CD4-positive, alpha-beta memory T cell (primary cell): ENCODE results near the gene ARHGEF37. TPM values are rescaled to one million over a fixed set of nuclear protein-coding genes. Genes with fewer than 3 reads are reported as not detected.
"Not testable (repeated sequence)": the region's sequence is repeated elsewhere in the genome, so short reads cannot be mapped to it uniquely, and the experiment has no call there.

Experiments
- CTCF ChIA-PET: fragments of 350-600 bp; sonication (Branson Sonifier 250); formaldehyde crosslinking; loops from one replicate; lab custom pipeline; 2021; ENCODE audit warnings: inconsistent platforms; ENCODE audit not compliant: partially characterized antibody; lab: Charles Lee
- POLR2A ChIA-PET: fragments of 350-600 bp; sonication (Branson Sonifier 250); formaldehyde crosslinking; loops from one replicate; lab custom pipeline; 2021; ENCODE audit not compliant: partially characterized antibody; lab: Charles Lee
- DNase-seq, 5 donors: peaks; one replicate each; pipeline versions ENCODE4 v3.0.0 to v3.0.0-alpha.2; 2020 to 2022; ENCODE audit warnings: mixed read lengths in 1 of 5
- H3K27ac ChIP-seq: one replicate; pipeline ENCODE4 v1.7.0; 2013; ENCODE audit warnings: low read depth, low read length
- H3K27me3 ChIP-seq: 2 replicates; pipeline ENCODE4 v1.7.0; 2013; ENCODE audit warnings: mild to moderate bottlenecking, low read length, moderate library complexity; ENCODE audit not compliant: insufficient read depth
- H3K36me3 ChIP-seq: 2 replicates; pipeline ENCODE4 v1.7.0; 2013; ENCODE audit warnings: mild to moderate bottlenecking, low read length, moderate library complexity; ENCODE audit not compliant: insufficient read depth
- H3K4me1 ChIP-seq: 2 replicates; pipeline ENCODE4 v1.7.0; 2013; ENCODE audit warnings: mild to moderate bottlenecking, low read length, moderate library complexity; ENCODE audit not compliant: insufficient read depth
- H3K4me3 ChIP-seq, 2 donors: one replicate each; pipeline ENCODE4 v1.7.0; 2013; ENCODE audit warnings: low read length in 2 of 2, mild to moderate bottlenecking in 1 of 2
- H3K9me3 ChIP-seq, 2 donors: one replicate each; pipeline ENCODE4 v1.7.0; 2013; ENCODE audit warnings: low read length in 2 of 2, control low read depth in 1 of 2; ENCODE audit not compliant: control insufficient read depth in 1 of 2
- H3K27ac Mint-ChIP-seq, 7 donors: one replicate each; pipeline ENCODE4 v1.8.0; 2020 to 2021; ENCODE audit warnings: mixed read lengths in 7 of 7, mild to moderate bottlenecking in 6 of 7, inconsistent platforms in 3 of 7, moderate library complexity in 3 of 7
- H3K27me3 Mint-ChIP-seq, 2 donors: one replicate each; pipeline ENCODE4 v1.8.0; 2020 to 2021; ENCODE audit warnings: mixed read lengths in 2 of 2
- H3K36me3 Mint-ChIP-seq, 2 donors: one replicate each; pipeline ENCODE4 v1.8.0; 2020 to 2021; ENCODE audit warnings: mixed read lengths in 2 of 2, inconsistent platforms in 1 of 2, mild to moderate bottlenecking in 1 of 2
- H3K4me1 Mint-ChIP-seq, 4 donors: one replicate each; pipeline ENCODE4 v1.8.0; 2020 to 2021; ENCODE audit warnings: mixed read lengths in 4 of 4, mild to moderate bottlenecking in 1 of 4
- H3K4me3 Mint-ChIP-seq, 8 donors: one replicate each; pipeline ENCODE4 v1.8.0; 2020 to 2021; ENCODE audit warnings: mixed read lengths in 8 of 8, mild to moderate bottlenecking in 7 of 8, moderate library complexity in 6 of 8, inconsistent platforms in 3 of 8
- H3K9me3 Mint-ChIP-seq, 8 donors: one replicate each; pipeline ENCODE4 v1.8.0; 2020 to 2021; ENCODE audit warnings: mixed read lengths in 8 of 8, mild to moderate bottlenecking in 5 of 8, inconsistent platforms in 3 of 8, moderate library complexity in 1 of 8
- intact Hi-C: fragments of 100-400 bp; cut with micrococcal nuclease; formaldehyde crosslinking; loops from one replicate; pipeline ENCODE4 v1.15.1; 2023
- polyA plus RNA-seq, 2 donors: library from polyadenylated mRNA; unstranded; fragments of 300-500 nt; fragmentation: Illumina TruSeq; gene quantifications; one replicate each; pipeline ENCODE4 v1.2.3, GENCODE V29; 2021
- total RNA-seq, 2 experiments: library from RNA; stranded (reverse); gene quantifications; one replicate each; pipeline ENCODE4 v1.2.3, GENCODE V29; 2021

The ARHGEF37 gene
- total RNA-seq (1 to 10 TPM in 1 of 2 experiments, under 1 TPM in 1; 0.96 to 1.3 TPM), polyA plus RNA-seq (not detected)

GRCh38 chr5:149581192-149581861 lies at the start of gene ARHGEF37:
Gene ARHGEF37, plus strand, starts transcription at chr5:149581498. Its CDS starts 16,272 bp downstream, at chr5:149597770.
- Mint-ChIP-seq H3K36me3 (no peaks in the 10 kb centered on the region), H3K9me3 (no peaks in the 10 kb centered on the region), H3K27ac (peak within 1 kb of the TSS in 3 of 7 donors; percentile 25 to 68 (median 29)), H3K4me1 (peaks cover 0 to 15% (median 10%) of the 10 kb centered on the region in 4 donors), H3K4me3 (peak within 1 kb of the TSS; percentile 74 to 88 (median 82)), H3K27me3 (peaks cover 2 to 4% of the 10 kb centered on the region in 2 donors)
- DNase-seq, result peak; percentile 13 to 36 (median 24)
- POLR2A ChIA-PET, result interaction anchor here (0.6 to 1.2 kb wide), 2 partner anchors 10 to 30 kb away, joined by 4 to 5 read pairs; partner anchors contain the start of gene CSNK1A1
- H3K9me3 ChIP-seq, result no peaks in the 10 kb centered on the region
- CTCF ChIA-PET, result interaction anchor here (0.5 to 1.0 kb wide), 2 partner anchors 56 to 196 kb away, joined by 3 read pairs; no protein-coding TSS in a partner anchor
- intact Hi-C loops, result no loop called here
- no peaks in the 10 kb centered on the region for H3K27me3 ChIP-seq
- H3K4me3 ChIP-seq, result peak within 1 kb of the TSS in 1 of 2 donors; percentile 55
- H3K4me1 ChIP-seq, result peaks cover 13% of the 10 kb centered on the region
- no peak within 1 kb of the TSS for H3K27ac ChIP-seq
- no peaks in the 10 kb centered on the region for H3K36me3 ChIP-seq

GRCh38 chr5:149532413-149532812 lies 48.9 kb upstream of the ARHGEF37 start:
- H3K4me1 Mint-ChIP-seq, result peaks cover 60 to 90% (median 78%) of the 10 kb centered on the region in 4 donors
- peaks cover 21 to 36% of the 10 kb centered on the region in 2 donors for H3K36me3 Mint-ChIP-seq
- H3K4me3 Mint-ChIP-seq, result peak overlapping the region in 3 of 8 donors; percentile 6 to 43 (median 15)
- Histone ChIP-seq H3K36me3 (no peaks in the 10 kb centered on the region), H3K4me3 (no peak overlapping the region), H3K27ac (no peak overlapping the region), H3K27me3 (no peaks in the 10 kb centered on the region), H3K4me1 (peaks cover 90% of the 10 kb centered on the region), H3K9me3 (no peaks in the 10 kb centered on the region)
- CTCF ChIA-PET, result no interaction called here
- H3K27me3 Mint-ChIP-seq, result no peaks in the 10 kb centered on the region
- H3K9me3 Mint-ChIP-seq, result peaks cover 0 to 2% (median 0%) of the 10 kb centered on the region in 8 donors
- intact Hi-C loops, result no loop called here
- DNase-seq, result no peak
- peak overlapping the region in 1 of 7 donors; percentile 23 for H3K27ac Mint-ChIP-seq
- POLR2A ChIA-PET, result no interaction called here

- peaks cover 79% of the 10 kb centered on the region for H3K4me1 ChIP-seq
- H3K27me3 ChIP-seq, POLR2A ChIA-PET, H3K9me3 Mint-ChIP-seq, H3K36me3 ChIP-seq, intact Hi-C loops, DNase-seq, H3K4me3 ChIP-seq, H3K27me3 Mint-ChIP-seq, H3K27ac ChIP-seq, H3K9me3 ChIP-seq: not testable (repeated sequence)
- peak overlapping the region in 2 of 8 donors; percentile 28 to 30 for H3K4me3 Mint-ChIP-seq
- CTCF ChIA-PET, result interaction anchor here (0.6 to 1.7 kb wide), 3 partner anchors 9 to 168 kb away, joined by 3 to 6 read pairs (median 4); no protein-coding TSS in a partner anchor
- H3K36me3 Mint-ChIP-seq, result peaks cover 30 to 53% of the 10 kb centered on the region in 2 donors
- peaks cover 49 to 85% (median 68%) of the 10 kb centered on the region in 4 donors for H3K4me1 Mint-ChIP-seq
- peak overlapping the region in 3 of 7 donors; percentile 1 to 79 (median 22) for H3K27ac Mint-ChIP-seq
Observed at GRCh38 chr5:149535787-149536186, 45.5 kb upstream of the ARHGEF37 start.

- H3K4me1 Mint-ChIP-seq, result peaks cover 50 to 85% (median 66%) of the 10 kb centered on the region in 4 donors
- CTCF ChIA-PET, result interaction anchor here (1.1 to 2.0 kb wide), 3 partner anchors 12 to 104 kb away, joined by 3 to 5 read pairs (median 3); no protein-coding TSS in a partner anchor
- peaks cover 35 to 52% of the 10 kb centered on the region in 2 donors for H3K36me3 Mint-ChIP-seq
Observed at GRCh38 chr5:149537374-149537975, 43.8 kb upstream of the ARHGEF37 start.

GRCh38 chr5:149540089-149540488 lies 41.2 kb upstream of the ARHGEF37 start:
- CTCF ChIA-PET, result interaction anchor here (1.0 to 1.6 kb wide), 2 partner anchors 12 to 157 kb away, joined by 3 to 4 read pairs; no protein-coding TSS in a partner anchor

More at GRCh38 chr5:149537374-149537975, 43.8 kb upstream of the ARHGEF37 start:
- Histone ChIP-seq H3K36me3 (no peaks in the 10 kb centered on the region), H3K4me1 (peaks cover 80% of the 10 kb centered on the region), H3K9me3 (no peaks in the 10 kb centered on the region), H3K27ac (no peak overlapping the region), H3K4me3 (no peak overlapping the region), H3K27me3 (no peaks in the 10 kb centered on the region)
- H3K27me3 Mint-ChIP-seq, result no peaks in the 10 kb centered on the region
- POLR2A ChIA-PET, result no interaction called here
- peak overlapping the region in 5 of 8 donors; percentile 23 to 68 (median 56) for H3K4me3 Mint-ChIP-seq
- no peak for DNase-seq
- H3K9me3 Mint-ChIP-seq, result no peaks in the 10 kb centered on the region
- H3K27ac Mint-ChIP-seq, result peak overlapping the region in 2 of 7 donors; percentile 47 to 50
- intact Hi-C loops, result no loop called here

GRCh38 chr5:149541893-149542292 lies 39.4 kb upstream of the ARHGEF37 start:
- intact Hi-C loops, result loop anchor here (10.0 kb wide), 1 partner anchor 47 kb away; no protein-coding TSS in a partner anchor
- H3K36me3 Mint-ChIP-seq, result peaks cover 38 to 62% of the 10 kb centered on the region in 2 donors
- no peaks in the 10 kb centered on the region for H3K9me3 Mint-ChIP-seq
- peaks cover 17% of the 10 kb centered on the region for H3K36me3 ChIP-seq
- no peaks in the 10 kb centered on the region for H3K27me3 ChIP-seq
- no peak for DNase-seq
- no peaks in the 10 kb centered on the region for H3K27me3 Mint-ChIP-seq
- H3K4me1 Mint-ChIP-seq, result peaks cover 40 to 87% (median 62%) of the 10 kb centered on the region in 4 donors
- peaks cover 80% of the 10 kb centered on the region for H3K4me1 ChIP-seq
- peak overlapping the region in 1 of 7 donors; percentile 36 for H3K27ac Mint-ChIP-seq
- peak overlapping the region in 6 of 8 donors; percentile 27 to 71 (median 48) for H3K4me3 Mint-ChIP-seq
- no peak overlapping the region for H3K27ac ChIP-seq
- ChIA-PET POLR2A (interaction anchor here (0.7 to 1.0 kb wide), 3 partner anchors 8 to 20 kb away, joined by 3 to 4 read pairs (median 3); no protein-coding TSS in a partner anchor), CTCF (interaction anchor here (1.0 kb wide), 1 partner anchor 30 kb away, joined by 3 read pairs; no protein-coding TSS in a partner anchor)
- no peak overlapping the region for H3K4me3 ChIP-seq
- H3K9me3 ChIP-seq, result no peaks in the 10 kb centered on the region

More at GRCh38 chr5:149540089-149540488, 41.2 kb upstream of the ARHGEF37 start:
- Histone ChIP-seq H3K36me3 (peaks cover 9% of the 10 kb centered on the region), H3K27me3 (no peaks in the 10 kb centered on the region), H3K27ac (no peak overlapping the region), H3K4me3 (no peak overlapping the region), H3K9me3 (no peaks in the 10 kb centered on the region), H3K4me1 (peaks cover 83% of the 10 kb centered on the region)
- DNase-seq, result no peak
- POLR2A ChIA-PET, result no interaction called here
- H3K4me3 Mint-ChIP-seq, result peak overlapping the region in 7 of 8 donors; percentile 22 to 80 (median 68)
- peaks cover 27 to 56% of the 10 kb centered on the region in 2 donors for H3K36me3 Mint-ChIP-seq
- intact Hi-C loops, result loop anchor here (10.0 kb wide), 1 partner anchor 45 kb away; no protein-coding TSS in a partner anchor
- H3K4me1 Mint-ChIP-seq, result peaks cover 48 to 84% (median 63%) of the 10 kb centered on the region in 4 donors
- no peaks in the 10 kb centered on the region for H3K27me3 Mint-ChIP-seq
- no peaks in the 10 kb centered on the region for H3K9me3 Mint-ChIP-seq
- H3K27ac Mint-ChIP-seq, result peak overlapping the region in 6 of 7 donors; percentile 5 to 80 (median 34)
